ENCODE measurements around the gene ZFYVE27.

ZFYVE27 gene

DNA sequence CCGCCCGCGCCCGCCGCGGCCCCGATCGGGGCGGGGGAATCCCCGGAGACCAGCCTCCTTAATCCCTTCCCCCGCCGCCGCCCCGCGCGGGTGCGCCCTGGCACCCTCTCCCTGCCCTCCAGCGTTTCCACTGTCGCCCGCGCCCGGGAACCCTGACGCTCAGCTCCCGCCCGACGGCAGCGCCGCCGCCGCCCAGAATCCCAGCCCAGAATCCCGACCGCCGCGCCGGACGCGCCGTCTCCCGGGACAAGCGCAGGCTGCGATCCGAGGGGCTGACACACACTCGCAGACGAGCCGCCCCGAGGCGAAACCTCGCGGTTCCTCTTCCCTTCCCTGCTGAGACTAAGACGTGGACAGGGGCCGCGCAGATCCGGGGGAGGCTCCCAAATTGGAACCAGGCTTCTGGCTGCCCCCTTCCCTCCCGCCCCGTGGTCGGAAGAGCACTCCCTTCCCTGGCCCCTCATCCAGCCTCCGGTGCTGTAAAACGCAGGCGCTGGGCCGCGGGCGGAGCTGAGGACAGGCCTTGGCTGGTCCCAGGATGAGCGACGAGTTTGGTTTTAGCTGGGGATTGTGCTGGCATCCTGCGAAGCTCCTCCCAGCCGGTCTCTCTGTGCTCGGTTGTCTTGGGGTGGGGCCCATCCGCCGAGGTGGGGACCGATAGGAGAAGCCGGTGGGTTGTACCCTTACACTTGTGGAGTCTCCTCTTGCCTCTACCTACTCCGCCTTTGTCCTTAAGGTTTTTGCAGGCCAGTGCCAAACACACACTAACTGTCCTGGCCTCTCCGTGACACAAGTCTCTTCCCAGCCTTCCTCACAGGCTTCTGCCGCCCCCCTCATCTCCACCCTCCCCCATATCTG lies 22.3 kb upstream of the ZFYVE27 start:
- no peak for DNase-seq (ENCODE audit: low read depth)

DNA sequence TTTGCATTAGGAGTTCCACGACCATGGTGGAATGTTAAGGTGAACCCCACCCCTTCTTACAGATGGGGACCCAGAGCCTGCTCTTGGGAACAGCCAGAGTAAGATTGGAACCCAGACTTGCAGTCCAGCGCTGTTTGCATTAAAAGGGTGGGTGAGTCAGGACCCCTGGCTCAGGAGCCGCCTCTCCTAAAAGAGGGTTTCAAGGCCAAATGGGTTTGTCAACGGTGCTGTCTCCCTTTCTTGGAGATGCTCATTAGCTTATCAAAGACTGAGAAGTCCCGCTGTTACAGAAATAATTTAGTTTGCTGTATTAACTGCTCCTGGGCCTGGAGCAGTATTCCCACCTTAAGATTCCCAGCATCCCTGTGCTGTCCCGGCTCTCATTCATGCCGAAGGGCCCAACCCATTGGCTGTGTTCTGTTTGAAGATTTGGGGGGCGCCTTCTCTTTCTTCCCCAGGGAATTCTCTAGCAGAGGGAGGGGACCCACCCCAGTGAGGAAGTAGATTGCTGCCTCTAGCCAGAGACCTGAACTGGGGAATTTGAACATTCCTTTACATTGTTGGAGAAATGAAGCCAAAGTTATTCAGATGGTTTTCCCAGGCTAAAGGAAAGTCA lies 21.6 kb upstream of the ZFYVE27 start:
- no peak for DNase-seq (ENCODE audit: low read depth)

DNA sequence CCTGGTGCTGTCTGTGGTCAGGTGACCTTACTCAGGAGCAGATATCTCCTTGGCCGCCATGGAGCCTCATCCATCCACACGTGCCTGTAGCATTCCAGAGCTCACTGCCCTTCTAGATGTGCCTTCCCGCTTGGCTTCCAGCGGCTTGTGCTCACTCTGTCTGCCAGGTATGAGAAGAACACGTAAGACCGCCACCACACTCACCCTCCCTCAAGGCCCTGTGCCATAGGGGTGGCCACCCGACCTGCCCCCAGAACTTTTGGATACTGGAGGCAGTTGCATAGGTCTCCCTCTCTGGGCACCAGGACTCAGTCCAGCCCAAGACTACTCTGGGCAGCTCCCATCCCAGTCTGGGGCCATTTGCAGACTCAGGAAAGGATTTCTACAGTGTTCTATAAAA lies 19.3 kb upstream of the ZFYVE27 start:
- DNase-seq (ENCODE audit: low read depth): no peak

DNA sequence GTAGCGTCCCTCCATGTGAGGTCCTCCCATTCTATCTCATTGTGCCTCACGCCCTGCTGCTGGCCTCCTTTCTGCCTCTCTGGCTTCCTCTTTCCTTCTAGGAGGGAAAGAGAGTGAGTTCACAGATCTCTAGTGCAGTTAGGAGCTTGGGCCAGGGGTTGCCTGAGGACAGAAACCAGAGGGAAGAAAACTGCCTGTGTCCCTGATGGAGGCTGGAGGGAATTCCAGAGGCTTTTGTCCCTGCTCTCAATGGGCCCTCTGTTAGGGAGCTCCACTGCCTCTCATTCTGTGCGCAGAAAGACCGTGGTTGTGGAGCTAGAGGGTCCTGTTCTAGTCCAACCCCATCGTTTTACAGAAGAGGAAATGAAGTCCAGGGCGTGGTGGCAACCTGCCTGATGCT lies 18.8 kb upstream of the ZFYVE27 start:
- DNase-seq (ENCODE audit: low read depth): no peak

DNA sequence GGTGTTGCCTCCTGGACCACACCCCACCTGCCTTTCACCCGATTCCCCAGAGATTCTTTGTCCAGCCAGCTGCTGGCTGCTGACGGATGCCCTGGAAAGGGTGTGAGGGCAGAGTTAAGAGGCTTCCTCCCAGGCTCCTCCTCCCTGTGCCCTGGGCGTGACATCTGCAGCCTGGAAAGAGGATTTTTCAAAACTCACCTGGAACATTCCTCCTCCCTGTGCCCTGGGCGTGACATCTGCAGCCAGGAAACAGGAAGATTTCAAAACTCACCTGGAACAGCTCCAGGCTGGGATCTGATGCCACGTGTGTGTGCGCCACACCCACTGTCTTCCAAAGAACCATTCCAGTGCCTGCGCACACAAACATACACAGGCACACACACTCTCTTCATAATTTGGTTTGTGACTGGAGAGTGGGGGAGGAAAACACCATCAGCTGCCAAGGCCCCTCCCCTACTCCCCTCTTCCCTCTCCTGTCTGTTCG lies 18.2 kb upstream of the ZFYVE27 start:
- no peak for DNase-seq (ENCODE audit: low read depth)

DNA sequence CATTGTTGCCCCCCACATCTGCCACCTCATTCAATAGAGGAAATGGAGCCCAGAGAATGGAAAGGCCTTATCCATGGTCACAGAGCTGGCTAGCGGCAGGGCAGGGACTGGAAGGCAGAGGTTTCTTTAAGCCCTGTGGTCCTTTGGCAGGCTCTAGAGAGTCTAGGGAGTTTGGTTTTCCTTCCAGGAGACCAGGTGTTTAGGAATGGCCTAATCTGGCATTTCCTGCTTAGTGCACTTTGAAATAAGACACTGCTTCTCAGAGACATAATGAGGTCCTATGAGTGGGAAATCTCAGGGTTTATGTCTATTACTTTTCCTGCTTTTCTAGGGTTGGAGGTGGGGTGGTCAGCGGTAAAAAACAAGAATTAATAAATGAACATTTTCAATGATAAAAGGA lies 17.3 kb upstream of the ZFYVE27 start:
- no peak for DNase-seq (ENCODE audit: low read depth)

DNA sequence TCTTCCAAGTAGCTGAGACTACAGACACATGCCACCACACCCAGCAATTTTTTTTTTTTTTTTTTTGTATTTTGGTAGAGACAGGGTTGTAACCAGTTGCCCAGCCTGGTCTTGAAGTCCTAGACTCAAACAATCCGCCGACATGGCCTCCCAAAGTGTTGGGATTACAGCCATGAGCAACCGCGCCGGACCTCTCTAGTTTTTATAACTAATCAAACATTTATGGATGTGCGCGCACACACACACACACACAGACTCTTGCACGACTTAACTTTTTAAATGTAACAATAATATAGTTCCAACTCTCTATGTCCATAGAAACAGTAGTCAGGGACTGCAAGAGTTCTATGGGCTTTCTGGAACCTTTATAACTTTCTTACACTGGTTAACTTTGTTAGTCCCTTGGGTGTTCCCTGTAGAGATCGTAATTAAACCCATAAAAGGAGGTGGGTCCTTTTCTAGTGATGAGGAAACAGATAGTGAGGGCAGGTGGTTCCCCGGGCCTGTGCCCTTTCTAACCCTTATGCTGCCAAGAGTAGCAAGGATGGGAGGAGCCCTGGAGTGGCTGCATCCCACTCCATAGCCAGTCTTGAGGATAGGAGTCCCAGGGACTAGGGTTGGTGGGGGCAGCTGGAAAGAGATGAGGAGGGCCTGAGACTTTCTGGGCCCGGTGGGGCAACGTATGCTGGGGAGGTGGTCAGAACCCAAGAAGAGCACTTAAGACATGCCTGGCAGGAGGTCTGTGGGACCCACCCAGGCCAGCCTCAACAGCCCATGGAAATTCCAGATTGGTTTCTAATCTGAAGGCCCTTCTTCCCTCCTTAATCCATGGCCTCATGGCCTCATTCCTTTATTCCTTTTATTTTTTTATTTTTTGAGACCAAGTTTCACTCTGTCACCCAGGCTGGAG lies 14.8 kb upstream of the ZFYVE27 start:
- no peak for DNase-seq (ENCODE audit: low read depth)

DNA sequence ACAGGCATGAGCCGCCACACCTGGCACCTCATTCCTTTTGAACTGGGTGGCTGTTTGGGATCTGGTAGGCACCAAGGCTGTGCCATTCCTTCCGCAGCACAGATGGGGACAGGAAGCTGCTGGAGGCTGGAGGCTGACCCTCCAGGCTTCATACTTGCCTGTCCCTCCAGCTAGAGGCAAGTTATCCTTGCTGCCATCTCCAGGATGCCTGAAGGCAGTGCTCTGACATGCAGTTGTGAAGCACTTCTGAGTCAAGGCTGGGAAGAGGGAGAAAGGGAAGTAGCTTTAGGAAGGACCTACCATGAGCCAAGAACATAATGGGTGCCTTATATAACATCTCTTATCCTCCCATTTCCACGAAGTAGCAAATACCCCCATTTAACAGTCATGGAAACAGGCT lies 13.9 kb upstream of the ZFYVE27 start:
- no peak for DNase-seq (ENCODE audit: low read depth)

DNA sequence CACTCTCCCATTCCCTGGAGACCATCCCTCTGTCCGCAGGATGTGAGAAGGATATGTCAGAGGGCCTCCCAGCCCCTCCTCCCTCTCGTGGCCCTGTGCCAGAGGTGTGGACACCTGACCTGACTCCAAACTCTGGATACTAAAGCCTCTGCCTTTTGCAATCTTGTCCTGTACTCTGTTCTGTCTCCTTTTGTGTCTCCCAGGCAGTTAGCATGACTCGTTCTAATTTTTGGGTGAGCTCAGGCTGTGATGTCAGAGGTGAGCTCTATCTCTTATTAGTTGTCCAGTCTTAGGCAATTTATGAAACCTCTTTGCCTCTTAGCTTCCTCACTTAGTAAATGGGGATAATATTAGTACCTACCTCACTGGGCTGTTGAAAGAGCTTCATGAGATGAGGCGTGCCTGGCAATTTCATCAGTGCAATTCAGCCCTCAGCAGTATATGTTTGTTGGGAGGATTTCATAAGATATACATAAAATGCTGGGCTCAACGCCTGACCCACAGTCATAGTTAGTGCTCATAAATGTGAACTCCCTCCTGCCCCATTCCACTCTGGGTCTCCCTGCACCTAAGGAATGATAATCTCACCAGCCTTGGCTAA lies 12.5 kb upstream of the ZFYVE27 start:
- DNase-seq (ENCODE audit: low read depth): no peak

DNA sequence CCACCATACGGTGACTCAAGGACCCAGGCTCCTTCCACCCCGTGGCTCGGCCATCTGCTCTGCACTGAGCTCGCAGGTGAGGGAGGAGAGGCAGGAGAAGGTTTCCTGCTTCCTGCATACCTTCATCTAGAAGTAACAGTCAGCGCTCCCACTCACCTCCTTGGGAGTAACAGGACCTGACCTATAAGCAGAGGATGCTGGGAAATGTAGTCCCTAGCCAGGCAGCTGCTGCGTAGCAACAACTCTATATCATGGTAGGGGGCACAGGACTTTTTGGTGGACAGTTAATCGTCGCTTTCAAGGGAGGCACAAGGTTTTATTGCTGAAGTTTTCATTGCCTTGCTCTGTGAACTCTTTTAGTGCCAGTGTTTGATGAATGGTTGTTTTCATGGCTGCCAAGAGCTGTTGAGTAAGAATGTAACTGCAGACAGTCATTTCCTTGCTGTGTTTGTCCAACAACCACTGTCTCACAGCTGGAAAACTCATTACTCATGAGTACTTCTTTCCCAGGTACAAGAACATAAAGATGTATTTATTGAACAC lies 10.2 kb upstream of the ZFYVE27 start:
- DNase-seq (ENCODE audit: low read depth): no peak

DNA sequence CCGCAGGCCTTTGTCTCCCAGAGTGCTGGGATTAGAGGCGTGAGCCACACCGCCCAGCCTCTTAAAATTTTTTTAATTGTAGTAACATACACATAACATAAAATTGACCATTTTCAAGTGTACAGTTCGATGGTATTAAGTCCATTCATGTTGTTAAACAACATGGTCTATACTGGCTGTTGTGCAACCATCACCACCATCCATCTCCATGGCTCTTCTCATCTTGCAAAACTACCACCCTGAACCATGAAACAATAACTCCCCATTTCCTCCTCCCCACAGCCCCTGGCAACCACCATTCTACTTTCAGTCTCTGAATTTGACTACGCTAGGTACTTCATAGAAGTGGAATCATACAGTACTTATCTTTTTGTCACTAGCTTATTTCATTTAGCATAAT lies 7.9 kb upstream of the ZFYVE27 start:
- DNase-seq (ENCODE audit: low read depth): no peak

DNA sequence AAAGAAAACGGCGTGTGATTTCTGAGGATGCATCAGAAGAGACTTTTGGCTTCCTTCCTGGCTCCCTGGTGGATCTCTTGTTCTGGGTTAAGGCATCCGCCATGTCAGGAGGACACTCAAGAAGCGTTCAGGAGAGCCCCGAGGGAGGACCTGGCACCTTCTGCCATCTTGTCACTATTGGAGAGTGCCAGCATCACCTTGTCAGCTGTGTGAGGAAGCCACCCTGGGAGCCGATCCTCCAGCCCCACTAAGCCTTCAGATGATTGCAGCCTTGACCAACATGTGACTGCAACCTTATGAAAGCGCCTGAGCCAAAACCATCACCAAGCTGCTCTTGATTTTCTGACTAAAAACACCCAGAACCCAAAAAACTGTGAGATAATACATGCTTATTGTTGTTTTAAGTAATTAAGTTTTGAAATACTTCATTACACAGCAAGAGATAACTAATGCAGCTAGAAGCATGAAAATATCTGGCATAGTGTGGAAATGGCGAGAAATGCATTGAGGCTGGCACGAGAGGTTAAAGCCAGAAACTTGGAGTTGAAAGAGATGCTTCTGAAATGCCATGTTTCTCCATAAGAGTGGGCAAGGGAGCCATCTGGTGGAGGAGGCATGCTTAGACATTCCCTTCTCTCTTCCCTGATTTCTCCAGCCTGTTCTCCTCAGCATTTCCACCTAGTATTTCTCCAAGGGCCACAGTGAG lies 5.4 kb upstream of the ZFYVE27 start:
- peak; percentile 25 for DNase-seq (ENCODE audit: low read depth)

DNA sequence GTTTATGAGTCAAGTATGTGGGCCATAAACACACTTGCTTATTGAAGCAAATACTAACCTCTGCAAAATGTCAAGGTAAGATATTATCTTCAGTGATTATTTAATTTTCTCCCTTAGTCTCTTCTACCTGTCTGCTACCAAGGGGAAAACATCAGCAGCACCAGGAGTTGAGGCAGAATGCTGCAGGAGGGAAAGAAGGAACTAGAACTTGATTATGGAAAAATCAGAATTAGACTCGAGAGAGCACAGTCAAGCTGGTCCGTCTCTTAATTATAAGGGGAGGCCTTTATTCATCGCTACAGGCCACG lies 4.9 kb upstream of the ZFYVE27 start:
- DNase-seq (ENCODE audit: low read depth): no peak

DNA sequence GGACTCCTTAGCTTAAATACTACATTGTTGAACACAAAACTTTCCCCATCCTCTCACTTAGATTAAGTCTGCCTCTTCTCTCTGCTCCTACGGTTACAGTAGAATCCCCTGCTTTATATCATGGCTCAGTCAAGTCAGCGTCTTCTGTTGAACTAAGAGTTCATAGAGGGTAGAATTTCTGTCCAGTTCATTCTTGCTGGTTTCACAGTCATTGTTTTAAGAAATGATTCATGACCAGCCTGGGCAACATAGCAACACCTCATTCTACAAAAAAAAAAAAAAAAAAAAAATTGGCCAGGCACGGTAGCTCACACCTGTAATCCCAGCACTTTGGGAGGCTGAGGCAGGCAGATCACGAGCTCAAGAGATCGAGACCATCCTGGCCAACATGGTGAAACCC lies 3.7 kb upstream of the ZFYVE27 start:
- no peak for DNase-seq (ENCODE audit: low read depth)

DNA sequence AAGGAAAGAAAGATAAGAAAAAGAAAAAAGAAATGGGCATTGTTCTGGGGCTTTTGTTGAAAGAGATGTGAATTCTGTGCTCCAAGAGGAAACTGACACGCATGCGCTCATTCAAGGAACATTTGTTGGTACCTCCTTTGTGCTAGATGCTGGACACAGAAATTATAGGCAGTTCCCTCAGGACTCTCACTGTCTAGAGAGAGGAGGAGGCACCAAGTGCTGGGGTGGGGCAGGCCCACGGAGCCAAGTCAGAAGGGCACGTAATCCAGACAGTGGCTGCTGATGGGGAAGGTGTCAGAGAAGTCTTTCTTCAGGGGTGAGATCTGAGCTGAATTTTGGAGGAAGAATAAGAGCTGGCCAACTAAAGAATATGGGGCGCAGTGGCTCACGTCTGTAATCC lies 2.9 kb upstream of the ZFYVE27 start:
- DNase-seq (ENCODE audit: low read depth): no peak

DNA sequence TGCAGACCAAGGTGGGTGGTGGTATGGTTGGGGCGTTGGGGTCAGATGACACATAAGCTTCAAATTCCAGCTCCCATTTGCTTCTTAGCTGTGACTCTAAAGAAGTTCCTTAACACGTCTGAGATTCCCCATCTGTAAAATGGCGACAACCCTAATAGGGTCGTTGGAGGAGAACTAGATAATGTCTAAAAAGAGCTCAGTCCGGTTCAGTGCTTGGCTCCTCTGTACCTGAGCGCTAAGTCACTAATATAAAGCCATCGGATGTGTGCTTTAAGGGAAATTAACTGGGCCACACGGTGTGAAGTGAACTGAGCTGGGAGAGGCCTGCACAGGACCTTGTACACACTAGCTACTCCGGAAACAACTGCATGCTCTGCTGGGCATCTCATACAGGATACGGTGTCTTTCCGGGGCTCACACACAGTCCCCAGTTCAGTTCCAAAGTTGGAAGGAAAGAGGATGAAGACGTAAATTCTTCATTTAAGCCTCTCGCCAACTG lies 476 bp upstream of the ZFYVE27 start:
- DNase-seq (ENCODE audit: low read depth): no peak

DNA sequence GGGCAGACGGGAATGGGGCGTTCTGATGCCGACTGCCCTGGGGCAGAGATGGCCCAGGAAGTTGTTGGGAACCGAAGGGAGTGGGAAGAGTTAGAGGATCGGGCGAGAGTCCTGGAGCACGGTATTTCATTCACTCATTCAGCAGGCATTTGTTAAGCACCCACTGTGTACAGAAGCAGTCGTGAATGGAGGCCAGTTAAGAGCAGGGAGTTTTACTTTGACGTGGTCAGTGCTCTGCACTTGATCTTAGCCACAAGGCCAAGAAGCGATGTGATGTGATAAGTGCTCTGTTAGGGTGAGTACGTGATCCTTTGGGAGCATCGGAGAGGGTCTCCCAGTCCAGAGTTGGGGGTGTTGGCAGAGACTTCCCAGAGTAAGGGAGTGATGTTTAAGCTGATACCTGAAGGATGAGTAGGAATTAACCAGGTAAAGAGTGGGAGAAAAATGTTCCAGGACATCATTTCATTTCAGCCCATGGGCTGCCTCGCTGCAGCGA lies 890 bp downstream of the ZFYVE27 start:
- no peak for DNase-seq (ENCODE audit: low read depth)

DNA sequence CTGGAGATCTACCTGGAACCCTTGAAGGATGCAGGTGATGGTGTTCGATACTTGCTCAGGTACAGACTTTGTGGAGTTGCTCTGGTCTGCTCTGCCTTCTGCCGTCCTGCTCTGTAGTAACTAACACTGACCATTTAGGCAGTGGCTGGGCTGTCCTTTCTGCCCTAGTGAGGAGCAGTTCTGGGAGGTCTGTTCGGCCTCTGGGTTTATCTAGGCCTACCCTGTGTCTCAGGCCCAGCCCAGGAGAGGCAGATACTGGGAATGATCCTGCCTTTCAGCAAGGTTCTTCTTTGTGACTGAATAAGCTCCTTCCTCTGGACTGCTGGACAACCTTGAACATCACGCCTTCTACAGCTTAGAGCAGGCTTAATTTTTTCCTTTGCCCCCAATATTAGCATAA lies 1.7 kb downstream of the ZFYVE27 start:
- DNase-seq (ENCODE audit: low read depth): no peak

DNA sequence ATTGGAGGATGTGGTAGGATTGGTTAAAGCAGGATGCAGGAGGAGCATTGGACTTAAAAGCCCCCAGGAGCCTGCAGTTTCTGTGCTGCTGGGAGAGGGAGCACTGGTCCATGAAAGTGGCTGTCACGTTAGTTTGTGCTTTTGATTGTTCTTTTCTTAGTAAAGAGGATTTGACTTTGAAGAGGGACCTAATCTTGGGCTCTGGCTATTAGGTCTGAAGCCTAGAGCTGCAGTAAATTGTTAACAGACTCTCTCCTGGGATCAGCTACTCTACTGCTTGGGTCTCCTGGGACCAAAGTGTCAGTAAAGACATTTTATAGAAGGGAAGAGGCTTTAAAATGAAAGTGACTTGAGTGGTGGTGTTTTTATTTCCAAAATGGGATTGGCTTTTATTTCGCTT lies 3.7 kb downstream of the ZFYVE27 start:
- DNase-seq (ENCODE audit: low read depth): no peak

DNA sequence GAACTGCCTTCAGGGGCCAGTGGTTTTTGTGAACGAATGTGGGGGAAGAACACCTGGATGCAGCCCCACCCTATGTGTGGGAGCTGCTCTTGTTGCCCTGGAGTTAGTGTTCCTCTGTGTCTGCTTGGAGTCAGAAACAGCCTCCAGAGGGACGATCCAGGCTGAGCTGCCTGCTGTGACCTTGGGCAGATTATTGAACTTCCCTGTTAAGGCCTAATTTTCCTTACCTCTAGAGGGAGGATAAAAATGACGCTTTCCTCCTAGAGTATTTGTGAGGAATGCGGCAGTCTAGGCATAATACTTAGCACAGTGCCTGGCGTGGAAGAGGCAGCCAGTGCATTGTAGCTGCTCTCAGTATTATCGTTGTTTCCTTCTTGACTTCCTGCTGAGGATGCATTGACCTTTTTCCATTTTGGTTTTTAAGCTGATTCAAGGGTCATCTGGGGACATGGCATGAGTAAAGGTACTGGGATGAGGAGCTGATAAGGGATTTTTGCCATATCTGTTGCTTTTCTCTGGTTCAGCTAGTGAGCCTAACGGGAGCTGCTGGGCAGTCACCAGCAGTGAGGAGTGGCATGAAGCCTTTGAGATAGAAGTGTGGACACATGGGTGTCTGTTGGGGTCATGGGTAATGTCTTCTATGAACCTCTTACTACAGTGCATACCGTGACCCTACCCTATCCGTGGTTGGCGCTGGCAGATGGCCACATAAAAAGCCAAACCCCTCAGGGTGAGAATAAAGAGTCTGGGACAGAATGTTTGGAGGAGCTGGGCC lies 6.4 kb downstream of the ZFYVE27 start:
- no peak for DNase-seq (ENCODE audit: low read depth)

All from T-helper 22 cell (primary cell).